NCI-H1694 treated with DMSO at 0.1 percent for 48 hours (cell line): ENCODE results near the gene TJP2.
"Not testable (repeated sequence)": the region's sequence is repeated elsewhere in the genome, so short reads cannot be mapped to it uniquely, and the experiment has no call there.

Source experiments
- DNase-seq: peaks from one replicate; lab custom pipeline; 2025; lab: John Stamatoyannopoulos, UW

TJP2 gene

GRCh38 chr9:69158471-69158870 lies 15.6 kb upstream of the TJP2 start:
- no peak for DNase-seq

GRCh38 chr9:69164573-69164972 lies 9.5 kb upstream of the TJP2 start:
- DNase-seq: not testable (repeated sequence)

GRCh38 chr9:69165581-69165980 lies 8.5 kb upstream of the TJP2 start:
- no peak for DNase-seq

GRCh38 chr9:69168709-69169217 lies 5.3 kb upstream of the TJP2 start:
- no peak for DNase-seq

GRCh38 chr9:69170231-69170630 lies 3.8 kb upstream of the TJP2 start:
- DNase-seq: no peak

- DNase-seq: no peak
These were observed 3.0 kb upstream of the TJP2 start for GRCh38 chr9:69171049-69171448.

GRCh38 chr9:69171517-69171916 lies 2.6 kb upstream of the TJP2 start:
- no peak for DNase-seq

- no peak for DNase-seq
These were observed 1.2 kb upstream of the TJP2 start for GRCh38 chr9:69172895-69173294.

- no peak for DNase-seq
These were observed 583 bp upstream of the TJP2 start for GRCh38 chr9:69173497-69173890.

GRCh38 chr9:69174616-69175463 lies 763 bp downstream of the TJP2 start:
- peak; percentile 26 for DNase-seq

GRCh38 chr9:69175486-69175885 lies 1.4 kb downstream of the TJP2 start:
- no peak for DNase-seq

- DNase-seq: no peak
These were observed 2.5 kb downstream of the TJP2 start for GRCh38 chr9:69176471-69177171.

GRCh38 chr9:69178583-69179011 lies 4.5 kb downstream of the TJP2 start:
- no peak for DNase-seq

GRCh38 chr9:69179037-69179436 lies 5.0 kb downstream of the TJP2 start:
- DNase-seq: peak; percentile 34

GRCh38 chr9:69180200-69180599 lies 6.1 kb downstream of the TJP2 start:
- no peak for DNase-seq

GRCh38 chr9:69180670-69181069 lies 6.6 kb downstream of the TJP2 start:
- no peak for DNase-seq

- no peak for DNase-seq
These were observed 7.9 kb downstream of the TJP2 start for GRCh38 chr9:69181908-69182353.

GRCh38 chr9:69184266-69184665 lies 10.2 kb downstream of the TJP2 start:
- DNase-seq: no peak

- no peak for DNase-seq
These were observed 12.9 kb downstream of the TJP2 start for GRCh38 chr9:69186841-69187611.

GRCh38 chr9:69188975-69189374 lies 14.9 kb downstream of the TJP2 start:
- no peak for DNase-seq

- no peak for DNase-seq
These were observed 16.2 kb downstream of the TJP2 start for GRCh38 chr9:69190086-69190862.

GRCh38 chr9:69190863-69191181 lies 16.7 kb downstream of the TJP2 start:
- no peak for DNase-seq
